Activated CD4-positive, alpha-beta T cell treated with anti-CD3 and anti-CD28 coated beads for 4 hours (primary cell): ENCODE data around the gene ZSWIM5.
A peak's percentile ranks its signal among the peaks of the same experiment; 100 is the strongest.
"Not testable (repeated sequence)": the region's sequence is repeated elsewhere in the genome, so short reads cannot be mapped to it uniquely, and the experiment has no call there.

Experiments used
- DNase-seq, 2 donors: peaks; one replicate each; pipeline ENCODE4 v3.0.0-alpha.2; 2020

The ZSWIM5 gene

GRCh38 chr1:45079533-45079932 lies 126.9 kb downstream of the ZSWIM5 start:
- DNase-seq = no peak

DNA sequence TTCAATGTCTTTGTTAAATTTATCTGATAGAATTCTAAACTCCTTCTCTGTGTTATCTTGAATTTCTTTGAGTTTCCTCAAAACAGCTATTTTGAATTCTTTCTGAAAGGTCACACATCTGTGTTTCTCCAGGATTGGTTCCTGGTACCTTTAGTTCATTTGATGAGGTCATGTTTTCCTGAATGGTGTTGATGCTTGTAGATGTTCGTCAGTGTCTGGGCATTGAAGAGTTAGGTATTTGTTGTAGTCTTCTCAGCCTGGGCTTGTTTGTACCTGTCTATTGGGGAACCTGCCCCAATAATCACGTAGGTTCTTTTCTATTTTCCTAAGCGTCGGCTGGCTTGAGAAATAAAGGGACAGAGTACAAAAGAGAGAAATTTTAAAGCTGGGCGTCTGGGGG lies 129.4 kb downstream of the ZSWIM5 start:
- DNase-seq = not testable (repeated sequence)

DNA sequence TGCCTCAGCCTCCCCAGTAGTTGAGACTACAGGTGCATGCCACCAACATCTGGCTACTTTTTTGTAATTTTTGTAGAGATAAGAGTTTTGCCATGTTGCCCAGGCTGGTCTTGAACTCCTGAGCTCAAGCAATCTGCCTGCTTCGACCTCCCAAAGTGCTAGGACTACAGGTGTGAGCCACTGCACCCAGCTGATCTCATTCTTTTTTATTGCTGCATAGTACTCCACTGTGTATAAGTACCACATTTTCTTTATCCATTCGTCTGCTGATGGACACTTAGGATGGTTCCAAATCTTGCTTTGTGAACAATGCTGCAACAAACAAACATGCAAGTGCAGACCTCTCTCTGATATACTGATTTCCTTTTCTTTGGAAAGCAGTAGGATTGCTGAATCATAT lies 134.8 kb downstream of the ZSWIM5 start:
- DNase-seq = no peak

DNA sequence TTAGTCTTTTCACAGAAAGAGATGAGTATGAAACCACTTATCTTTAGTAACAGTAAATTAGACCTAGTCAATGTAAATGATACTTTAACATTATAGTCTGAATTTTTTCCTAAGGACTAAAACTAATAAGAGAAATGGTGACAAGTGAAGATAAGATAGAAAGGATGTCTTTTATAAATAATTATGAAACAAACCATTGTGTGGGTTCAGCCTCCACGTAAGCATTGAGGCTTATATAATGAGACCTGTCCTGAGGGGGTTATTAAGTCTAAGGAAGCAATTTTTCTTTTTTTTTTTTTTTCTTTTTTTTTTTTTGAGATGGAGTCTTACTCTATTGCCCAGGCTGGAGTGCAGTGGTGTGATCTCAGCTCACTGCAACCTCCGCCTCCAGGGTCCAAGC lies 138.6 kb downstream of the ZSWIM5 start:
- no peak for DNase-seq

- DNase-seq = no peak
These were observed 141.3 kb downstream of the ZSWIM5 start for GRCh38 chr1:45065083-45065482.

DNA sequence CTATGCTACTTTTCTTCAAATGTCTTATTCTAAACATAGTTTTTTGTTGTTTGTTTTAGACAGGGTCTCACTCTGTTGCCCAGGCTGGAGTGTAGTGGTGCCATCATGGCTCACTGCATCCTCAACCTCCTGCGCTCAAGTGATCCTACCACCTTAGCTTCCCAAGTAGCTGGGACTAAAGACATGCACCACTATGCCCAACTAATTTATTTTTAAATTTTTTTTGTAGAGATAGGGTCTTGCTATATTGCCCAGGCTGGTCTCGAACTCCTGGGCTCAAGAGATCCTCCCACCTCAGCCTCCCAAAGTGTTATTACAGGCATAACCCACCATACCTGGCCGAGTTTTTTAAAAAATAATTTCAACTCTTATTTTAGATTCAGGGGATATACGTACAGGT lies 143.9 kb downstream of the ZSWIM5 start:
- not testable (repeated sequence) for DNase-seq

DNA sequence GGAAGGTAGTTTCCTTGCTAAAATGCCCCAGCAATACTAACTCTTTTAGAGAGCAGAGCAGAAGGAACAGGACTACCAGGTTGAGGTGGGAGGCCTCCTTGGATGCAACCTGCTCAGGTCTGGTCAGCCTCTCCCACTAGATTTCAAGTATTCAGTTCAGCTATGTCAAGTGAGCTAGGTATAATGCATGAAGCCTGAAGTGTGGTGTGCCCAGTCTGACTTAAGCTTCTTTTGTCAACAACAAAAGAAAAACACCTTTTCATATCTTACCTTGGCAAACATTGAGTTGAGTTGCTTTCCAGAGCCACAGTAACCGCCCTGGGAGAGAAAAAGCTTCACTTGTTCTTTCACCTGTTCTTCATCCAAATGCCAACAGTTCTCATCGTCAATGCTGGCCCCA lies 146.6 kb downstream of the ZSWIM5 start:
- DNase-seq = no peak

DNA sequence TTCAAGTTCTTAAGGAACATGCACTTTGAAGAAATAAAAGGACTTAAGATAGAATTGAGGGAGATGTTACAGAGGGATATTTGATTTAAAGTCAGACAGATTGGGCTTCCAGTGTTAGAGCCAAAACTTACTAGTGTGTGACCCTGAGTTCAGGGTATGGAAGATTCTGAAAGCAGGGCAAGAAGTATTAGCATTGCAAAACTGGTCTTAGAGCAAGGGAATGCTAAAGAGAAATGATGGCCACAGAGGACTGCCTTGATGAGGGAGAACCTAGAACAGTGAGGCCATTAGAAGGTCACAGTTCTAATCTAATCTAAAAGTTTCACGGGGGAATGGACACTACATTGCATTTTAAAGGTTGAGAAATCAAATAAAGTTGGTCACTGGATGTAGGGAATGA lies 148.9 kb downstream of the ZSWIM5 start:
- DNase-seq = no peak

- no peak for DNase-seq
These were observed 155.2 kb downstream of the ZSWIM5 start for GRCh38 chr1:45051005-45051772.

- DNase-seq = no peak
These were observed 159.4 kb downstream of the ZSWIM5 start for GRCh38 chr1:45047032-45047431.

GRCh38 chr1:45044916-45045315 lies 161.5 kb downstream of the ZSWIM5 start:
- no peak for DNase-seq

GRCh38 chr1:45043094-45043493 lies 163.3 kb downstream of the ZSWIM5 start:
- DNase-seq = no peak

DNA sequence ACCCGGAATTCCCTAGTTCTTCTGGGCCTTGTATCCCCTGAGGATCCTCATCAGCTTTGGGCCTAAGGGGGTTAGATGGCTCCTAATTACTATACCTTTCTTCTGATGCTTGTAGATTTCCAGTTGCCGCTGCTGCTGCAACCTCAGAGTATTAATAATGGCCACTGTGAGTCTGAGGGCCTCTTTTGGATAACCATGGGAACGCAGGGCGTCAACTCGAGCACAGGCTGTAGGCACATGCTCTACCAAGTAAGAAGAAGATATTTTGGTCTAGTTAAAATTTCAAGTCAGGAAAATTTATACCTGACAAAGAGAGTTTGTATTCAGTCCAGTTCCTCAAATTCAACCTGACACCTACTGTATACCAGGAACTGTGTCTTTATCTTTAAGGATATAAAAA lies 166.1 kb downstream of the ZSWIM5 start:
- DNase-seq = no peak

- no peak for DNase-seq
These were observed 167.6 kb downstream of the ZSWIM5 start for GRCh38 chr1:45038661-45039364.

DNA sequence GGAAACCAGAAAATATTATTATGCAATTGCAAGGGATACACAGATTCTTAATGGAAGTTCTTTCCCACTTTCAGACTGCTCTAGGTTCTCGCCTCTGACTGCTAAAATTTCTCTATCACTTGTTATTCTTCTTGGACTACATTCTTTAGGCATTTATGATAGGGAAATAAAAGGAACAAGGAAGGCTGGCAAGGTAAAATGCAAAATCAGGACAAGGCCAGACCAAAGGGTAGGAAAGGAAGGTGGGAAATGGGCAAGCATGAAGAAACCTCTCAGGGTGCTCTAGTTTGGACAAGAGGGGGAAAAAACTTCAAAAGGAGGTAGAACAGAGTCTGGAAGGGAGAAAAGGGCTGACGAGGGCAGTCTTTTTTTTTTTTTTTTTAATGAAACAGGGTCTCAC lies 168.2 kb downstream of the ZSWIM5 start:
- DNase-seq = no peak

- DNase-seq = no peak
These were observed 168.9 kb downstream of the ZSWIM5 start for GRCh38 chr1:45037456-45037855.

- DNase-seq = no peak
These were observed 170.6 kb downstream of the ZSWIM5 start for GRCh38 chr1:45035631-45036301.

- DNase-seq = no peak
These were observed 173.0 kb downstream of the ZSWIM5 start for GRCh38 chr1:45033356-45033755.

DNA sequence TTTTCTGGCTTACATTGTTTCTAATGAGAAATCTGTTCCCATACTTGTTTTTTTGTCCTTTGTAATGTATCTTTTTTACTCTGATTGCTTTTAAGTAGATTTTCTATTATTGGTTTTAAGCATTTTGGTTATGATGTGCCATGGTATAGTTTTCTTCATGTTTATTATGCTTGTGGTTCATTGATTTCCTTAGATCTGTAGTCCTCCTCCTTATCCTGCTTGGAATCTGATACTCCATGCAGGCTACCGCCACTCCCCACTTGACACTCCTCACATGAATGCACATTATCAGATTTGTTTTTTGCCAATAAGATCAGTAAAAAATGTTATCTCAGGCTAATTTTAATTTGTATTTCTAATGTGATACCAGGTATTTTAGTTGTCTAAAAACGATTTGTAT lies 173.6 kb downstream of the ZSWIM5 start:
- DNase-seq = no peak

- no peak for DNase-seq
These were observed 180.0 kb downstream of the ZSWIM5 start for GRCh38 chr1:45026446-45026845.

DNA sequence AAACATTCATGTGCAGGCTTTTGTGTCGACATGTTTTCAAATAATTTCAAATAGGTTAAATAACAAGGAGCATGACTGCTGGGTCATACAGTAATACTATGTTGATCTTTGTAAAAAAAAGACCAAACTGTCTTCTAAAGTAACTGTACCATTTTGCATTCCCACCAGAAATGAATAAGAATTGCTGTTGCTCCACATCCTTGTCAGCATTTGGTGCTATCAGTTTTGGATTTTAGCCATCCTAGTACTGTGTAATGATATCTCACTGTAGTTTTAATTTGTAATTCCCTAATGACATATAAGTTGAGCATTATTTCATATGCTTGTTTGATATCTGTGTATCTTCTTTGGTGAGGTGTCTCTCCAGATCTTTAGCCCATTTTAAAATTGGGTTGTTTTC lies 182.7 kb downstream of the ZSWIM5 start:
- DNase-seq = no peak

GRCh38 chr1:45018599-45019230 lies 187.7 kb downstream of the ZSWIM5 start:
- DNase-seq = peak; percentile 60 to 65

GRCh38 chr1:45016767-45017166 lies 189.6 kb downstream of the ZSWIM5 start:
- DNase-seq = no peak
